ENCODE data around the gene ADA. TPM values are rescaled to one million over a fixed set of nuclear protein-coding genes. Genes with fewer than 3 reads are reported as not detected.

Gene ADA
- polyA plus RNA-seq, 10 donors, result 5.1 to 8.5 (median 7.2) TPM

GRCh38 chr20:44581515-44581914 lies 70.0 kb downstream of the ADA start:
- peak in 1 of 3 donors; percentile 35 for DNase-seq

- no peak for DNase-seq
Measured at GRCh38 chr20:44580581-44581268, 70.8 kb downstream of the ADA start.

DNA sequence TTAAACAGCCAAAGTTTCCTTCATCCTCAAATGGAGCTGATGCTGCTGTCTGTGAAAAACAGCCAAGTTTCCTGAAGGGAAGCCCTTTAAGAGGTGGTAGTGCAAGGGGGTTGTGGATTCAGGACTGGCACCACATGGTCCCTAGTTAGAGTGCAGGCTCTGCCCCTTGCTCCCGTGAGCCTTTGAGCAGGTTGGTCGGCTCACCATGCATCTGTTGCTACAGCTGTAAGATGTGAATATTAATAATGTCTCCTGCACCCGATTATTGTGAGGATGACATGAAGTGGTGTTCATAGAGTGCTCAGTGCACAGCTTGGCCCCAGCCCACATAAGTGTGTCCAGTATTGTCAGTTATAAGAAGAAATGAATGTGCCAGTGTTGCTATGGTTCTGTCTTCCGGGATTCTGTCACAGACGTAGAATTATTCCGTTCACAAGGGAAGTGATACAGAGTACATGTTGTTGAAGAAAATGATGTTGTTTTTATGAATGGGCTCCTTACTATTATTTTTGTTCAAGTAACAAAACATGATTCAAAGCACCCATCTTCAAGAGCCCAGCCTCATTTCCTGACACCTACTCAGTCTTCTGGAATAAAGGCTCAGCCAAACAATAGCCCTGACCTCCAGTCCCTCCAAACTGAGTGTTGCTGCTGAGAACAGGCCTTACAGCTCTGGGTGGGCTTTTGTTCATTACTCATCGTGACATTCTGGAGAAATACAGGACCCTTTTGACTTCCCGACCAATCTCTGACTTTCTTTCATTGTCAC lies 72.0 kb downstream of the ADA start:
- no peak for DNase-seq

DNA sequence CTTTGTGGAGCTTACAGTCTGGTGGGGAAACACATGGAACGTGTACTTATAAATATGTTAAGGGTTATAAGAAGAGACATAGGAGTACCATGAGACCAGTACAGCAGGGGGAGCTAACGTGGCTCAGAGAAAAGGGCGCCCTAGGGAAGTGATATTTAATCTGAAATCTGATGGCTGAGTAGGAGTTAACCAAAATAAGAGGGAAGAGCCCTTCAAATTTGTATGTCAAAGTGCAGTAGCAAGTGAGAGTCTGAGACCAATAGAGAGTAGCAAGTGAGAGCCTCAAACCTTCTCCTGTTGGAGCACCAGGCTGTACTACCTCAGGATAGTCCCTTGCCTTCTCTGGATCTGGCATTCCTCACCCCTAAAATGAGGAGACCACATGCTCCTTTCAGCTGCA lies 75.2 kb downstream of the ADA start:
- DNase-seq, result peak in 1 of 3 donors; percentile 39

GRCh38 chr20:44574372-44574771 lies 77.1 kb downstream of the ADA start:
- DNase-seq, result no peak

GRCh38 chr20:44573501-44573869 lies 78.0 kb downstream of the ADA start:
- DNase-seq, result no peak

- peak; percentile 53 to 90 (median 77) for DNase-seq
Measured at GRCh38 chr20:44572551-44573500, 78.7 kb downstream of the ADA start.

DNA sequence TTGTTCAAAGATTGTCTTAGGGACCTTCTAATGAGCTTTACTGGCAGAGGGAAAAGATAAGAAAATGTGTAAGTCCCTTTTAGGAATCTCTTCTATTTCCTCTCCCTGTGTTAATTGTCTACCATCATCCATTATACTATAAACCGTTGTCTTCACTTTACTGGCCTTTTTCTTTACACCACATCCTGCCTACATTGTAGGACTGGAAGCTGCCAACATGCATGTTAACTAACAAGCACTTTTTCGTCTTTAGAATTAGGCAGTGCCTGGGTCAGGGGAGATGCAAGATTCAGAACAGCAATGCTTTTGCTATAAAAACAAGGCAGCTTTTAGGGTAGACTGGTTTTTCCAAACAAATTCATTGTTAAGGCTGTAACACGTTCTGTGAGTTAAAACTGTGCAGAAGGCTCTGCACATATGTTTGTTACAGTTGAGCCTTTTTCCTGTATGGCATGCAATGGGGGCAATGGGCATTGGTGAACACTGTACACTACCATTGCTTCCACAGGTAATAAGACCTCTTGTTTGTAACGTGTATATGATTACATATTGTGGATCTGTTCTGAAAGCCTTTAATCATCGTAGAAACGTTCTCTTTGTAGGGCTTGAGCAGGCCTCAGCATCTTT lies 80.0 kb downstream of the ADA start:
- no peak for DNase-seq

DNA sequence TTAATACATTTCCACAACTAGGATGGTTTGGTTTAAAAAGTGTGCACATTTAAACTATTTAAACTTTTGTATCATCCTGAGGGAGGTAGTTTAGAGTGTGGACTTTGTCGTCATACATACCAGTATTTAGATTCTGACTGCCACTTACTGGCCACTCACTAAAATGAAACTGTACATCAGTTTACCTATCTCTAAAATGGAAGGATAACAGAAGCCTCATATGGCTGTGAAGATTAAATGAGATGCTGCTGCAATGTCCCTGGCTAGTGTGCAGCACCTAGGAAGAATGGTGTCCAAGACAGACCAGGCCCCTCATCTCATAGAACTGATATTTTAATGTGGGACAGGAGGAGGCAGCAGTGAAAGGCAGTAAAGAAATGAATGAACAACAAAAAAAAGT lies 81.1 kb downstream of the ADA start:
- no peak for DNase-seq

Other genes with a start within 250 kb of the ADA start
- 1 to 10 TPM; 4.2 to 7.4 (median 5.7) TPM for gene TTPAL, start 175.8 kb downstream of the ADA start, polyA plus RNA-seq (ENCODE audit: insufficient read length in 10 of 10)
- 10 to 100 TPM; 42.9 to 56.2 (median 49.1) TPM for gene SERINC3, start 129.6 kb downstream of the ADA start, polyA plus RNA-seq (ENCODE audit: insufficient read length in 10 of 10)
- 10 to 100 TPM; 40.1 to 55.6 (median 45.6) TPM for gene PKIG, start 69.1 kb downstream of the ADA start, polyA plus RNA-seq (ENCODE audit: insufficient read length in 10 of 10)
- under 1 TPM; 0.07 to 0.21 (median 0.13) TPM for gene CCN5, start 63.7 kb upstream of the ADA start, polyA plus RNA-seq (ENCODE audit: insufficient read length in 10 of 10)
- under 1 TPM in 8 of 10 donors, not detected in 2; 0.09 to 0.37 (median 0.24) TPM for gene KCNK15, start 94.2 kb upstream of the ADA start, polyA plus RNA-seq (ENCODE audit: insufficient read length in 10 of 10)
- 1 to 10 TPM; 5.7 to 9.7 (median 7.1) TPM for gene RIMS4, start 158.8 kb upstream of the ADA start, polyA plus RNA-seq (ENCODE audit: insufficient read length in 10 of 10)
- gene YWHAB, start 234.0 kb upstream of the ADA start, polyA plus RNA-seq (ENCODE audit: insufficient read length in 10 of 10), result 100 to 1,000 TPM in 8 of 10 donors, 10 to 100 TPM in 2; 90.6 to 127 (median 108) TPM